Keratinocyte (primary cell): ENCODE results near the gene ISYNA1.

ENCODE experiments used
- CTCF ChIP-seq, 3 experiments: IDR thresholded peaks in 1 of 3; conservative IDR thresholded peaks in 1 of 3; optimal IDR thresholded peaks in 1 of 3; 2 replicates in 2 of 3; 3 replicates in 1 of 3; pipeline versions ENCODE3 to v1.5.1; 2011; ENCODE audit warnings: low read length in 3 of 3, mild to moderate bottlenecking in 3 of 3, moderate library complexity in 2 of 3, control low read depth in 1 of 3, inconsistent platforms in 1 of 3; ENCODE audit not compliant: insufficient read depth in 2 of 3; ENCODE audit errors: extremely low read depth in 1 of 3
- EZH2 ChIP-seq: IDR thresholded peaks from one replicate; pipeline ENCODE4 v1.6.1; 2012; ENCODE audit warnings: inconsistent platforms, mild to moderate bottlenecking, low read length, moderate library complexity

DNA sequence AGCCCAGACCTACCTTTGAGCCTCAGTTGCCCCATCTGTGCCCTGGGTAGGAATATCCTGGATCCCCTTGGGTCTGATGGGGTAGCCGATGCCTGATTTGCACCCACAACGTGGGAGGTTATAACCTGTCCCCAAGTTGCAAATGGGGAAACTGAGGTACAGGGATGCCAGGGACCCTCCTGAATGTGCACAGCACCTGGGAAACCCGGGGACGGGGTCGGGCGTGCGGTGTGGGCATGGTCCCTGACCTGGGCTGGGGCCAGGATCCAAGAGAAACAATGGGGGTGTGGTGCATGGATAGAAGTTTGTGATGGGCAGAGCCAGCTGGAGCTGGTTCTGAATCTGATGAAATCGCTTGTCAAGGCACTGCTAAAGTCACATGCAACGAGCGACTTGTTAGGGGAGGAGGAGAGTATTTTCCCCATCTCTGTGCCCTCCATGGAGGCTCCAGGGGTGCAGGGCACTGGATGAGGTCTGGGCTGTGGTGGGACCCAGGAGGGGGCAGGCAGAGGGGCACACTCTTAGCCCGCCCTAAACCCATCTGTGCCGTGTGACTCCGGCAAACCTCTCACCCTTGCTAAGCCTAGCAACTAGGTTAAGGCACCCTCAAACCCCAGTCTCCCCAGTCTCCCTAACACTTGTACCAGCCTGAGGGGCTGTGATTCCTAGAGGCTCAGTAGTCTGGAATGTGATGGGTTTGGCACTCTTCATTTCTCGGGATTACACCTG lies 51.2 kb downstream of the ISYNA1 start:
- TF ChIP-seq CTCF (optimal IDR thresholded peaks at IDR 0.05 in 1 of 3, IDR thresholded peaks at IDR 0.05 in 1 of 3, conservative IDR thresholded peaks at IDR 0.05 in 1 of 3; ENCODE audit: extremely low read depth in 1 of 3, insufficient read depth in 2 of 3, low read length in 3 of 3) (no peak), EZH2 (no peak)
